GM19351 (cell line): ENCODE data around the gene JUN.

Experiments
- ATAC-seq: cut with Tn5 transposase; IDR thresholded peaks from one replicate; pipeline ENCODE4 v1.9.1; 2021; ENCODE audit warnings: mild to moderate bottlenecking, moderate library complexity; ENCODE audit not compliant: unreplicated experiment

Gene JUN

DNA sequence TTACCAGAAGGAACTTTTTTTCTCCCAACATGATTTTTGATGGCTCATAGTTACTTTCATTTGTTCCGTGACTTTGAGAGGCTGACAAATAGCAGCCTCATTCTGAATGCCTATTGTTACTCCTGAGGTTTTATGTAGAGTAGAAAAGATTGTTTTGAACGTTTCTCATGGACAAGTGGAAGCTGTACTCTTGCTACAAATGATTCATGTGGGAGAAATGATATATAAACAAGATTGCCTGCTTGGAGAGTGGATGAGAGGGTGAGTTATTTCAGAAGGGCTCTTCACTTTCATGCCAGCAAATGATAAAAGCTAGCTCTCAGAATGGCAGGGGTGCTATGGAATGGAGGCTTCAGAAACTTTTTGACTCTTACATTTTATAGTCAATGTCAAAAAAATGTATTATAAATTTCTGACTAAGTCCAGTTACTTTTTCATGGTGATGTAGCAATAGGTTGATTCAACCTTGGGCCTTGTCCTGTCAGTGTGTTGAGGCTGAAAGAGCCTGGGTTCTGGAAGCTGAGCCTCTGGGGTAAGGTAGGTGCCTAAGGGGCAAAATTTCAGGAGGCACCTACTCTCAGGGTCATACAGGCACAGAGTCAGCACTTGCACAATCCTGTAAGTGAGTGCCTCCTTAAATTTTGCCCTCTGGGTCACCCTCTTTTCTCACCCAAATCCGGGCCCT lies 19.4 kb downstream of the JUN start:
- ATAC-seq = no peak

DNA sequence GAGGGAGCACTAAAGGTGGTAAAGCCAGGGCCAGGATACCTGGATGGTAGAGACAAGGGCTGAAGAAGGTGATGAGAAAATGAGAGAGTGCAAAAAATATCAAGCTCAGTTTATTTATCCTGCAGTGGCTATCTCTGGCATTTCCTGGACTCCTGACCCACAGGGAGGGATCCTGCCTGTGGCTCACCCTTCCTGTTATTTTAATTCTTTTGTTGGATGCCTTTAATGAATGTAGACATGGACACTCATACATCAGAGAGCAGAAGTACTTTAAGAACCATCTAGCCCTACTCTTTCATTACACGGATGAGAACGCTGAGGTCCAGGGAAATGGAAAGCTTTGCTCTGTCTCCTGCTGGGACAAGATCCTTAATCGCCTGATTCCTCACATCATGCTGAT lies 20.6 kb downstream of the JUN start:
- ATAC-seq = no peak

- ATAC-seq = no peak
Observed at GRCh38 chr1:58762806-58763205, 21.0 kb downstream of the JUN start.

- ATAC-seq = peak; percentile 62
Observed at GRCh38 chr1:58755468-58755872, 28.4 kb downstream of the JUN start.

GRCh38 chr1:58754683-58755467 lies 29.0 kb downstream of the JUN start:
- ATAC-seq = no peak

DNA sequence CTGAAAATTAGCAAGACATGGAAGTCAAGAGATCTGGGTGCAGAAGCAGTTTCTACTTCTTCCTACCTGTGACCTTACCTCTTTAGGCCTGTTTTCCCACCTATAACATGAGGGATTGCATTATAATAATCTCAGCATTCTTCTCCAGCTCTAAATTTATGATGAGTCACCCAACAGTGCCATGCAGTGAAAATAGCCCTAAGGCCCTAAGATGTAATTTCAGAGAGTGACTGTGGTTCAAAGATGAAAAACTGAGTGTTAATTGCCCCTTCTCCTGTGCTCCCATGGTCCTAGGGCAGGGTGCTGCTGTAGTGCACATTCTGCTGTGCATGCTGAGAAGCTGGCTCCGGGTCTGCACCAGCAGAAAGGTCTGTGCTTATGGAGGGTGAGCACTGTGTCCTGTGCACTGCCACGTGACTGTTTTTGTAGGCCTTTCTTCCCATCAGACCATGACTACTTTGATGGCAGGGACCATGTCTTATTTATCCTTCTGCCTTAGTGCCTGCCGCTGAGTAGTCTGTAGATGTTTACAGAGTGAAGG lies 29.7 kb downstream of the JUN start:
- no peak for ATAC-seq

DNA sequence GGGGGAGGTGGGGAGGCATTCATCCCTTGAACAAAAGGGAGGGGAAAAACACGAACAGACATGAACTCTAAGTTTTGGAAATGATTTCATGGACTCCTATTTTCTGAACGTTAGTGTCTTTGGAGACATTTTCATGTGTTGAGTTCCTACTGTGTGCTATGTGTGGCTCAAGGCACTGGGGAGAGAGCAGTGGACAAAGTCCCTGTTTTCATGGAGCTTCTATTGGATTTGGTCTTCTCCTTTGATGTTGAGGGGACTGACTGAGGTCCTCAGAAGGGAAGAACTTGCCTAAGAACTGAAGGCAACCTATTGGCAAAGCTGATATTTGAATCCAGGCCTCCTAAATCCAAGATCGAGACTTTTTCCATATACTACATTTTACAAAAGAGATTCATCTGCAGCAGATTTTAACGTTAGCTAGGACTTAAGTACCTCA lies 30.4 kb downstream of the JUN start:
- no peak for ATAC-seq

DNA sequence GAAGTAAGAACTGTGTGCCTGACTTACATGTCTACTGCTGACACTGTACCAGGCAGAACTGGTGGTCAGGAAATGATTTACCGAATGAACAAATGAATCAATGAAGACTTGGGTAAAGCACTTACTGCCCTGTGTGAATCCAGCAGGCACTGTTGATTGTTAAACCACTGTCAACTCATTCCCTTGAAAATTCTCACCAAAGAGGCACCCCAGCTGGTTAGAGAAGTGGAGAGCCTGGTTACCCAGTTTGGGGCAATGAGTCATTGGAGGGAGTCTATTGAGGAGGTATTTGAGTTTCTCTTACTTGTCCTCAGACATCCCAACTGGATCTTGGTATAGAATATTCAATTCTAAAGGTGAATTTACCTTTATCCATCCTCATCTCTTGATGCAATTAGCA lies 34.2 kb downstream of the JUN start:
- ATAC-seq = no peak

DNA sequence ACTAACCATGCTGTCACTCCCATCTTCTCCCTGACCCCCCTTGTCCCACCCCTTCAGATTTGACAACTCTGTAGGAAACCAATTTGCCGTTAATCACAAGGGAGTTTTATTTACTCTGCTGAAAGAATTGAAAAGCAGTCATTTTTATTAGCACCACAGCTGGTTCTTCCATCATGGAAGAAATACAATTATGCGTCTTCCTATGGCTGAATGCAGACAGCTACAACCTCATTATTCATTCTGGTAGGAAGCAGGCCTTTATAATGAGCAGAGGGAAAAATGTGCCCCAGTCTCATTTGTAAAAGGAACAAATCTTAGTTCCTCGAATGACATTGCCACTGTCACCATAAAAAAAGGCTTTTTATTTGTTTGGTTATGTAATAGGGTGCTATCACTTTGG lies 35.2 kb downstream of the JUN start:
- no peak for ATAC-seq

- ATAC-seq = no peak
Observed at GRCh38 chr1:58746757-58747156, 37.1 kb downstream of the JUN start.

- no peak for ATAC-seq
Observed at GRCh38 chr1:58746182-58746581, 37.7 kb downstream of the JUN start.

DNA sequence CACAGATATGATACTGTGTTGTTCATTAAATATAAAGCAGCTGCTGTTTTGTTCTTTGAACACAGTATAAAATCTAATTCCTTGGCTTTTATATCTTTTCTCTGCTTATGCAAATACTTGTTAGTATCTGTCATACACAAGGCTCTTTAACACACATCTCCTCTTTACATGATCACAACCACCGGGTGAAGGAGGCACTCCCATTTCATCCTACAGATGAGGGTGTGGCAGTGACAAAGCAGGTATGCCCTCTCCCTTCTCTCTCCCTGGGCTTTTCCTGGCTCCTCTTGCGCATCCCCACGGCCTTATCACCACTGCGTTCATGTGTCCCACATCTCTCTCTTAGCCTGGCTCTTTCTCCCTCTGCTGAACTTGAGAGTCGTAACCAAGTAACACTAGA lies 38.2 kb downstream of the JUN start:
- no peak for ATAC-seq

DNA sequence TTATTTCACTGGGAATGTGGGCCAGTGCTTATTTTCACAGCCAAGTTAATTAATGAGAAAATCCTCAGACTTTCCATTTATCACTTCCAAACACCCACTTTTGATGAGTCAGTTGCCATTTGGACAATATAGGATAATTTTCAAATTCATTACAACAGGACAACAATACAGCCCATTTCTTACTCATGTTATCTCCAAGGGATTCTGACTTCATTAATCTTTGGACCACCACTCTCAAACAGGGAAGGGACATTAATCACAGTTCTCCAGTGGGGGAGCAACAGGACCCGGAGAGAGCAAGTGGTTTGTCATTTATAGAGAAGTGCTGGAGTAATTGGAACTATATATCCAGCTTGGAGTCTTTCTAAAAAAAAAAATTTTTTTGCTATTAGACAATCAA lies 38.7 kb downstream of the JUN start:
- ATAC-seq = no peak

GRCh38 chr1:58741678-58742553 lies 41.9 kb downstream of the JUN start:
- ATAC-seq = no peak

GRCh38 chr1:58739856-58740466 lies 43.9 kb downstream of the JUN start:
- peak; percentile 42 for ATAC-seq

DNA sequence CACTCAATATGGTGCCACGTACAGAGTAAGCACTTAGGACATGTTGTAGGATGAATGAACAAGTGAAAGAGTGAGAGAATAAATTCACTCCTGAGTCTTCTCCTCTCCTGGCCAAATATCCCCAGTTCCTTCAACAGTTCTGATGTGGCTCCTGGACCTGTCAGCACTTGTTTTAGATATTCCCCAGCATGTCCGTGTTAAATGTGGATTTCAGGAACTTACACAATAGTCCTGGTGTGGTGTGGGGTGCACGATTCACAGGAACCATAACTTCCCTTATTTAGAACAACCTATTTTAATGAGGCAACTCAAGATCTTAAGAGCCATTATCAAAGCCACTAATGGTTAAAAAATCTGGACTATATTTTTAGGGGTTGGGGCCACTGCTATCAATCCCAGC lies 45.0 kb downstream of the JUN start:
- ATAC-seq = no peak

GRCh38 chr1:58735586-58735985 lies 48.3 kb downstream of the JUN start:
- no peak for ATAC-seq

- no peak for ATAC-seq
Observed at GRCh38 chr1:58734630-58735029, 49.2 kb downstream of the JUN start.

- no peak for ATAC-seq
Observed at GRCh38 chr1:58732087-58732775, 51.6 kb downstream of the JUN start.
